ENCODE measurements around the gene RBM39. TPM values are rescaled to one million over a fixed set of nuclear protein-coding genes. Genes with fewer than 3 reads are reported as not detected.
"Not testable (repeated sequence)": the region's sequence is repeated elsewhere in the genome, so short reads cannot be mapped to it uniquely, and the experiment has no call there.

Gene RBM39
- total RNA-seq, 3 donors from 2014 or later (not counting 1 experiment from before 2014, with no cell fraction given): 1,431 to 1,555 (median 1,445) TPM

DNA sequence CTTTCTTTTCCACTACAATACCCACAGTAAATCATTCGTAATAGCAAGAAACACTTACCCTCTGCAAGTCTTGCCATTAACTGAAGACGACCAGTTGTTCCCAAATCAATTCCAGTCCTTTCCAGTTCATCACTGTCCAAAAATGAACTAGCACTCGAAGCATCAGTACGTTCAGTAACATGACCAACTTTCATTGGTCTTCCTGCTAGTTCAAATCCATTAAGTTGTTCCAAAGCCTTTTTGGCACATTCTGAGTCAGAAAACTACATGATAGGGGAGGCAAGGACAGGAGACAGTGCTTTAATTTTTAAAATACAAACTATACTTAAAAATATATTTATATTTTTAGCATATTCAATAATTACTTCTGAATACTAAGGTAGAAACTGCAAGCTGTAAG, 27.9 kb downstream of the RBM39 start:
- H3K9me3 ChIP-seq (ENCODE audit: control insufficient read depth, insufficient read depth, low read length): no peaks in the 10 kb centered on the region
- H3K36me3 ChIP-seq (ENCODE audit: control insufficient read depth, insufficient read depth, low read length): peaks cover 93% of the 10 kb centered on the region
- no peaks in the 10 kb centered on the region for H3K27me3 ChIP-seq (ENCODE audit: control insufficient read depth, insufficient read depth, low read length)
- 94% methylated on average over 4 of the region's 4 CpGs for WGBS (ENCODE audit: insufficient coverage)
- no peak overlapping the region for H3K4me3 ChIP-seq (ENCODE audit: low read length)
- no peaks in the 10 kb centered on the region for H3K27me3 Mint-ChIP-seq (ENCODE audit: low read depth in 2 of 2)
- H3K4me1 Mint-ChIP-seq: peaks cover 35 to 38% of the 10 kb centered on the region in 2 donors
- H3K9me3 Mint-ChIP-seq: no peaks in the 10 kb centered on the region
- peaks cover 25% of the 10 kb centered on the region for H3K36me3 Mint-ChIP-seq
- H3K4me1 ChIP-seq (ENCODE audit: control insufficient read depth, insufficient read depth, low read length): peaks cover 12% of the 10 kb centered on the region
- H3K4me3 Mint-ChIP-seq: peak overlapping the region; percentile 7
- no peak overlapping the region for H3K27ac ChIP-seq (ENCODE audit: low read length)
- ATAC-seq (no peak), DNase-seq (no peak)
- TF ChIP-seq, protein P1, sequence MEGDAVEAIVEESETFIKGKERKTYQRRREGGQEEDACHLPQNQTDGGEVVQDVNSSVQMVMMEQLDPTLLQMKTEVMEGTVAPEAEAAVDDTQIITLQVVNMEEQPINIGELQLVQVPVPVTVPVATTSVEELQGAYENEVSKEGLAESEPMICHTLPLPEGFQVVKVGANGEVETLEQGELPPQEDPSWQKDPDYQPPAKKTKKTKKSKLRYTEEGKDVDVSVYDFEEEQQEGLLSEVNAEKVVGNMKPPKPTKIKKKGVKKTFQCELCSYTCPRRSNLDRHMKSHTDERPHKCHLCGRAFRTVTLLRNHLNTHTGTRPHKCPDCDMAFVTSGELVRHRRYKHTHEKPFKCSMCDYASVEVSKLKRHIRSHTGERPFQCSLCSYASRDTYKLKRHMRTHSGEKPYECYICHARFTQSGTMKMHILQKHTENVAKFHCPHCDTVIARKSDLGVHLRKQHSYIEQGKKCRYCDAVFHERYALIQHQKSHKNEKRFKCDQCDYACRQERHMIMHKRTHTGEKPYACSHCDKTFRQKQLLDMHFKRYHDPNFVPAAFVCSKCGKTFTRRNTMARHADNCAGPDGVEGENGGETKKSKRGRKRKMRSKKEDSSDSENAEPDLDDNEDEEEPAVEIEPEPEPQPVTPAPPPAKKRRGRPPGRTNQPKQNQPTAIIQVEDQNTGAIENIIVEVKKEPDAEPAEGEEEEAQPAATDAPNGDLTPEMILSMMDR (IDR thresholded peaks at IDR 0.05): no peak
- intact Hi-C loops (cut with micrococcal nuclease): no loop called here
- H3K27ac Mint-ChIP-seq: peak overlapping the region; percentile 49 to 77

DNA sequence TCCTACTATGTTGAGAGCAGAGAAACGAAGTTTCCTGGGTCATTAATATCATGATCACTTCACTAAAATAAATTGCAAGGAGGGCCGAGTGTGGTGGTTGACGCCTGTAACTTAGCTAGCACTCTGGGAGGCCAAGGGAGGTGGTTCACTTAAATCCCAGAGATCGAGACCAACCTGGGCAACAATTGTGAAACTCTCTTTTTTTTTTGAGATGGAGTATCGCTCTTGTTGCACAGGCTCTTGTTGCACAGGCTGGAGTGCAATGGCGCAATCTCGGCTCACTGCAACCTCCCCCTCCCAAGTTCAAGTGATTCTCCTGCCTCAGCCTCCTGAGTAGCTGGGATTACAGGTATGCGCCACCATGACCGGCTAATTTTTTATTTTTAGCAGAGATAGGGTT, 28.9 kb downstream of the RBM39 start:
- Histone ChIP-seq H3K36me3 (ENCODE audit: control insufficient read depth, insufficient read depth, low read length) (peaks cover 96% of the 10 kb centered on the region), H3K4me1 (ENCODE audit: control insufficient read depth, insufficient read depth, low read length) (peaks cover 12% of the 10 kb centered on the region)
- H3K9me3 Mint-ChIP-seq; ATAC-seq; DNase-seq; H3K27me3 ChIP-seq (ENCODE audit: control insufficient read depth, insufficient read depth, low read length); H3K27me3 Mint-ChIP-seq (ENCODE audit: low read depth in 2 of 2); H3K27ac ChIP-seq (ENCODE audit: low read length); intact Hi-C loops (cut with micrococcal nuclease); H3K9me3 ChIP-seq (ENCODE audit: control insufficient read depth, insufficient read depth, low read length); H3K4me3 ChIP-seq (ENCODE audit: low read length): not testable (repeated sequence)
- Mint-ChIP-seq H3K36me3 (peaks cover 25% of the 10 kb centered on the region), H3K4me1 (peaks cover 41 to 43% of the 10 kb centered on the region in 2 donors), H3K27ac (peak overlapping the region in 1 of 2 donors; percentile 63), H3K4me3 (peak overlapping the region; percentile 13)
- WGBS (ENCODE audit: insufficient coverage): 85% methylated on average over 9 of the region's 9 CpGs

DNA sequence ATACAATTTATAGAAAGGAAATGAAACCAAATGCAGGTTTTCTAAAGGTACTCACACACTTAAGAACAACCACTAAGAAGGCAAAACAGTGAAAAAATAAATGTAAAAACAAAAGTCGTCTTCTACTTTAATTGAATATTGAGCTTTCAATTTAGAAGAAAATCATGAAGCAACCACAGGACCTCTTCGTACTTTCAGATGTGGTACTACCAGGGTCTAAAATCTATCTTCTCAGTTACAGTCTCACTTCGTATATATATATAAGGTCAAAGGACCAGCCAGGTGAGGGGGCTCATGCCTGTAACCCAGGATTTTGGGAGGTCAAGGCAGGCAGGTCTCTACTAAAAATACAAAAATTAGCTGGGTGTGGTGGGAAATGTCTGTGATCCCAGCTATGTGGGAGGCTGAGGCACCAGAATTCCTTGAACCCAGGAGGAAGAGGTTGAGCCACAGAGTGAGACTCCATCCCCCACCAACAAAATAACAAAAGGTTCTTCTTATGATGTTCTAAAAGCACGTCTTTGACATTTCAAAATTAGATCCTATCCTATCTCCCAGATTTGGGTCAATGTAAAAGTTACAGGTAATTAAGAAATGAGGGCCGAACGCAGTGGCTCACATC, 30.4 kb downstream of the RBM39 start:
- Histone ChIP-seq H3K27me3 (ENCODE audit: control insufficient read depth, insufficient read depth, low read length) (no peaks in the 10 kb centered on the region), H3K4me3 (ENCODE audit: low read length) (no peak overlapping the region), H3K9me3 (ENCODE audit: control insufficient read depth, insufficient read depth, low read length) (no peaks in the 10 kb centered on the region), H3K4me1 (ENCODE audit: control insufficient read depth, insufficient read depth, low read length) (peaks cover 12% of the 10 kb centered on the region), H3K36me3 (ENCODE audit: control insufficient read depth, insufficient read depth, low read length) (peaks cover 96% of the 10 kb centered on the region), H3K27ac (ENCODE audit: low read length) (no peak overlapping the region)
- H3K4me3 Mint-ChIP-seq: no peak overlapping the region
- ATAC-seq (no peak), DNase-seq (no peak)
- intact Hi-C loops (cut with micrococcal nuclease): no loop called here
- peak overlapping the region; percentile 29 to 84 for H3K27ac Mint-ChIP-seq
- 73% methylated on average over 5 of the region's 6 CpGs for WGBS (ENCODE audit: insufficient coverage)
- H3K4me1 Mint-ChIP-seq: peaks cover 37 to 40% of the 10 kb centered on the region in 2 donors
- TF ChIP-seq, protein P1 (IDR thresholded peaks at IDR 0.05): no peak
- H3K36me3 Mint-ChIP-seq: peaks cover 25% of the 10 kb centered on the region
- H3K27me3 Mint-ChIP-seq (ENCODE audit: low read depth in 2 of 2): no peaks in the 10 kb centered on the region
- no peaks in the 10 kb centered on the region for H3K9me3 Mint-ChIP-seq

DNA sequence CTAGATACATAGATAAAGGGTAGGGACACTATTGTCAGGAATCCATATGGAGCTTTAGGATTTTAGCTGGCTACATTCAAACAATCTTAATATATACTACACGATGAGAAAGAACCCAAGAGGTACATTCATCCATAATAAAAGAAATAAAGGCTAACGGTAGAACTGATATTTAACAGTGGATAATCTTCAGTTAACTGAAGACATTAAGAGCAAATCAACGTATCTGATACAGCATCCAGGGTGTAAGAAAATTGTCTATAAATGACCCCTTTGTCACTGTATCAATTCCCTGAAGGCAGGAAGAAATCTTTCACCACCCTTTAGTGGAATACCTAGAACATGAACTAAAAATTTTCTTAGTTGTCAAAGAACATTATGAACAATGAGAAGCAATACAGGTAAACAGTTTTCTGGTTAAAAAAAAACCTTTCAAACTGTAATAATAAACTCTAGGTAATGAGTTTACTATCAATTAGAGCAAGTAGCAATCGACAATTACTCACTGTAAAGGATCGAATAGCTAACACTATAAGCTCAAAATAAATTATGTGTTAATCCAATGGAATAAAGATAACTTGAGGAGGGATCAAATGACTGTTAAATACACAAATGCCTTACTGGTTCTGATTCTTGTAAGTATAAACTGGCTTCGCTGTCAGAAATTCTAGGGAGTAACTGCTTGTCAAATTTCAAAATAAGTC, 31.0 kb downstream of the RBM39 start:
- no peaks in the 10 kb centered on the region for H3K27me3 Mint-ChIP-seq (ENCODE audit: low read depth in 2 of 2)
- no peak for ATAC-seq
- peak overlapping the region; percentile 29 to 84 for H3K27ac Mint-ChIP-seq
- TF ChIP-seq, protein P1 (IDR thresholded peaks at IDR 0.05): no peak
- 100% methylated on average over 1 of the region's 6 CpGs for WGBS (ENCODE audit: insufficient coverage)
- H3K27ac ChIP-seq (ENCODE audit: low read length): no peak overlapping the region
- H3K36me3 Mint-ChIP-seq: peaks cover 25% of the 10 kb centered on the region
- intact Hi-C loops (cut with micrococcal nuclease): no loop called here
- H3K4me1 Mint-ChIP-seq: peaks cover 37 to 40% of the 10 kb centered on the region in 2 donors
- H3K36me3 ChIP-seq (ENCODE audit: control insufficient read depth, insufficient read depth, low read length): peaks cover 95% of the 10 kb centered on the region
- H3K27me3 ChIP-seq (ENCODE audit: control insufficient read depth, insufficient read depth, low read length): no peaks in the 10 kb centered on the region
- peaks cover 12% of the 10 kb centered on the region for H3K4me1 ChIP-seq (ENCODE audit: control insufficient read depth, insufficient read depth, low read length)
- H3K4me3 Mint-ChIP-seq: peak overlapping the region; percentile 2
- no peak overlapping the region for H3K4me3 ChIP-seq (ENCODE audit: low read length)
- no peaks in the 10 kb centered on the region for H3K9me3 Mint-ChIP-seq
- DNase-seq: no peak
- no peaks in the 10 kb centered on the region for H3K9me3 ChIP-seq (ENCODE audit: control insufficient read depth, insufficient read depth, low read length)
